ENCODE data around the gene KIF5B.

- TF ChIP-seq CTCF (IDR thresholded peaks at IDR 0.05) (no peak), POLR2A (IDR thresholded peaks at IDR 0.05) (no peak)
Measured at GRCh38 chr10:32084185-32084851, 28.1 kb upstream of the KIF5B start.

Data from thyroid gland (tissue), 4 donors.